H9 (cell line): Measurements from ENCODE around the gene PPP2R3B. TPM values are rescaled to one million over a fixed set of nuclear protein-coding genes. Genes with fewer than 3 reads are reported as not detected.

Source experiments
- DNase-seq: peaks from one replicate; pipeline ENCODE4 v3.0.0-alpha.2; 2017
- H2AFZ ChIP-seq: one replicate; pipeline ENCODE4 v1.6.1; 2013; ENCODE audit warnings: mild to moderate bottlenecking, low read length, control low read depth, moderate library complexity
- H2AK5ac ChIP-seq: 2 replicates; pipeline ENCODE4 v1.6.1; 2013; ENCODE audit warnings: low read length, control low read depth, mixed read lengths; ENCODE audit not compliant: insufficient read length
- H2BK120ac ChIP-seq: one replicate; pipeline ENCODE4 v1.6.1; 2013; ENCODE audit warnings: low read depth, mild to moderate bottlenecking, low read length, control low read depth, inconsistent platforms; ENCODE audit not compliant: poor library complexity, severe bottlenecking
- H2BK12ac ChIP-seq: 2 replicates; pipeline ENCODE4 v1.6.1; 2013; ENCODE audit warnings: low read length, control low read depth, mixed read lengths, low read depth; ENCODE audit not compliant: insufficient read length
- H2BK15ac ChIP-seq: 2 replicates; pipeline ENCODE4 v1.6.1; 2013; ENCODE audit warnings: low read depth, low read length, control low read depth
- H2BK20ac ChIP-seq: one replicate; pipeline ENCODE4 v1.6.1; 2013; ENCODE audit warnings: low read depth, mild to moderate bottlenecking, low read length, control low read depth, inconsistent platforms; ENCODE audit not compliant: poor library complexity, severe bottlenecking
- H2BK5ac ChIP-seq: 2 replicates; pipeline ENCODE4 v1.6.1; 2013; ENCODE audit warnings: low read length, control low read depth, mixed read lengths; ENCODE audit not compliant: insufficient read length
- H3K14ac ChIP-seq: 2 replicates; pipeline ENCODE4 v1.6.1; 2013; ENCODE audit warnings: low read length, control low read depth; ENCODE audit not compliant: insufficient read depth
- H3K18ac ChIP-seq: 2 replicates; pipeline ENCODE4 v1.6.1; 2013; ENCODE audit warnings: low read depth, mild to moderate bottlenecking, mixed read lengths, low read length, control low read depth; ENCODE audit not compliant: insufficient read length
- H3K23ac ChIP-seq: 2 replicates; pipeline ENCODE4 v1.6.1; 2013; ENCODE audit warnings: low read length, control low read depth, mixed read lengths, low read depth; ENCODE audit not compliant: insufficient read length
- H3K23me2 ChIP-seq: 2 replicates; pipeline ENCODE4 v1.6.1; 2013; ENCODE audit warnings: low read depth, mild to moderate bottlenecking, mixed read lengths, low read length, control low read depth; ENCODE audit not compliant: insufficient read length, poor library complexity, severe bottlenecking
- H3K27ac ChIP-seq: 2 replicates; pipeline ENCODE4 v1.5.1; 2013; ENCODE audit warnings: low read length, control low read depth, mixed read lengths, low read depth; ENCODE audit not compliant: insufficient read length
- H3K27me3 ChIP-seq: 2 replicates; pipeline ENCODE4 v1.6.1; 2013; ENCODE audit warnings: low read length, control low read depth, inconsistent platforms; ENCODE audit not compliant: insufficient read depth
- H3K4ac ChIP-seq: 2 replicates; pipeline ENCODE4 v1.6.1; 2013; ENCODE audit warnings: low read depth, mild to moderate bottlenecking, control low read depth, inconsistent platforms, low read length, moderate library complexity
- H3K4me1 ChIP-seq: 2 replicates; pipeline ENCODE4 v1.6.1; 2013; ENCODE audit warnings: low read length, control low read depth, inconsistent platforms; ENCODE audit not compliant: insufficient read depth
- H3K4me2 ChIP-seq: 2 replicates; pipeline ENCODE4 v1.6.1; 2013; ENCODE audit warnings: low read length, control low read depth, mixed read lengths; ENCODE audit not compliant: insufficient read length, insufficient read depth
- H3K56ac ChIP-seq: 2 replicates; pipeline ENCODE4 v1.6.1; 2013; ENCODE audit warnings: low read depth, mild to moderate bottlenecking, mixed read lengths, low read length, control low read depth; ENCODE audit not compliant: insufficient read length
- H3K79me1 ChIP-seq: 2 replicates; pipeline ENCODE4 v1.6.1; 2013; ENCODE audit warnings: low read depth, mild to moderate bottlenecking, moderate library complexity, low read length, control low read depth, inconsistent platforms; ENCODE audit not compliant: insufficient read depth, poor library complexity, severe bottlenecking
- H3K79me2 ChIP-seq: 2 replicates; pipeline ENCODE4 v1.6.1; 2013; ENCODE audit warnings: low read length, control low read depth, inconsistent platforms; ENCODE audit not compliant: insufficient read depth
- H3K9ac ChIP-seq: 2 replicates; pipeline ENCODE4 v1.6.1; 2013; ENCODE audit warnings: low read length, control low read depth, mixed read lengths; ENCODE audit not compliant: insufficient read length; ENCODE audit errors: extremely low read depth
- H3K9me3 ChIP-seq: one replicate; pipeline ENCODE4 v1.6.1; 2013; ENCODE audit warnings: low read depth, low read length, inconsistent platforms; ENCODE audit not compliant: control insufficient read depth
- H3T11ph ChIP-seq: one replicate; pipeline ENCODE4 v1.6.1; 2013; ENCODE audit warnings: mild to moderate bottlenecking, low read length, control low read depth, inconsistent platforms
- H4K20me1 ChIP-seq: one replicate; pipeline ENCODE4 v1.6.1; 2013; ENCODE audit not compliant: control insufficient read depth, insufficient read length, insufficient read depth
- H4K5ac ChIP-seq: 2 replicates; pipeline ENCODE4 v1.6.1; 2013; ENCODE audit warnings: low read depth, mild to moderate bottlenecking, mixed read lengths, low read length, control low read depth; ENCODE audit not compliant: insufficient read length
- H4K8ac ChIP-seq: replicated peaks from 2 replicates; pipeline ENCODE4 v1.6.1; 2013; ENCODE audit warnings: low read length, control low read depth, mixed read lengths, low read depth; ENCODE audit not compliant: insufficient read length
- H4K91ac ChIP-seq: 2 replicates; pipeline ENCODE4 v1.6.1; 2013; ENCODE audit warnings: low read depth, mild to moderate bottlenecking, moderate library complexity, mixed read lengths, low read length, control low read depth; ENCODE audit not compliant: insufficient read length
- H3K27ac Mint-ChIP-seq, 3 experiments: 2 replicates in 2 of 3; 3 replicates in 1 of 3; pipeline ENCODE4 v1.8.0; 2020 to 2021; ENCODE audit warnings: mixed read lengths in 3 of 3, mild to moderate bottlenecking in 1 of 3, moderate library complexity in 1 of 3
- H3K27me3 Mint-ChIP-seq: 2 replicates; pipeline ENCODE4 v1.8.0; 2021; ENCODE audit warnings: low read depth, mild to moderate bottlenecking, moderate library complexity, mixed read lengths
- H3K36me3 Mint-ChIP-seq, 3 experiments: 2 replicates in 2 of 3; 3 replicates in 1 of 3; pipeline ENCODE4 v1.8.0; 2020 to 2021; ENCODE audit warnings: low read depth in 3 of 3, mixed read lengths in 3 of 3; ENCODE audit not compliant: insufficient read depth in 1 of 3
- H3K4me1 Mint-ChIP-seq, 2 experiments: 2 replicates each; pipeline ENCODE4 v1.8.0; 2020; ENCODE audit warnings: mixed read lengths in 2 of 2
- H3K4me3 Mint-ChIP-seq, 2 experiments: 2 replicates in 1 of 2; 3 replicates in 1 of 2; pipeline ENCODE4 v1.8.0; 2020 to 2021; ENCODE audit warnings: mild to moderate bottlenecking in 2 of 2, mixed read lengths in 2 of 2, moderate library complexity in 1 of 2
- H3K9me3 Mint-ChIP-seq, 2 experiments: 2 replicates in 1 of 2; 3 replicates in 1 of 2; pipeline ENCODE4 v1.8.0; 2020; ENCODE audit warnings: mild to moderate bottlenecking in 2 of 2, mixed read lengths in 2 of 2, moderate library complexity in 1 of 2
- WGBS: extraction: QIAGEN DNeasy Blood & Tissue Kit; methylation state at CpG from one replicate; pipeline ENCODE4 v1.1.7; 2013; ENCODE audit warnings: missing lambda C conversion rate, low lambda C conversion rate, mixed read lengths; ENCODE audit not compliant: insufficient read length; ENCODE audit errors: extremely low coverage; 5-methylcytosine and 5-hydroxymethylcytosine counted together
- total RNA-seq: library from RNA; stranded (reverse); gene quantifications from 2 replicates; pipeline ENCODE4 v1.2.1, GENCODE V29; 2021
- TF ChIP-seq, protein P1 (sequence below): fragments of 200-600 bp; sonication (generic); conservative IDR thresholded peaks from 3 replicates; pipeline ENCODE4 v1.8.0; 2021; ENCODE audit warnings: antibody characterized with exemption, mild to moderate bottlenecking

Gene PPP2R3B
- total RNA-seq, 1 experiment from 2014 or later: 72.1 TPM

DNA sequence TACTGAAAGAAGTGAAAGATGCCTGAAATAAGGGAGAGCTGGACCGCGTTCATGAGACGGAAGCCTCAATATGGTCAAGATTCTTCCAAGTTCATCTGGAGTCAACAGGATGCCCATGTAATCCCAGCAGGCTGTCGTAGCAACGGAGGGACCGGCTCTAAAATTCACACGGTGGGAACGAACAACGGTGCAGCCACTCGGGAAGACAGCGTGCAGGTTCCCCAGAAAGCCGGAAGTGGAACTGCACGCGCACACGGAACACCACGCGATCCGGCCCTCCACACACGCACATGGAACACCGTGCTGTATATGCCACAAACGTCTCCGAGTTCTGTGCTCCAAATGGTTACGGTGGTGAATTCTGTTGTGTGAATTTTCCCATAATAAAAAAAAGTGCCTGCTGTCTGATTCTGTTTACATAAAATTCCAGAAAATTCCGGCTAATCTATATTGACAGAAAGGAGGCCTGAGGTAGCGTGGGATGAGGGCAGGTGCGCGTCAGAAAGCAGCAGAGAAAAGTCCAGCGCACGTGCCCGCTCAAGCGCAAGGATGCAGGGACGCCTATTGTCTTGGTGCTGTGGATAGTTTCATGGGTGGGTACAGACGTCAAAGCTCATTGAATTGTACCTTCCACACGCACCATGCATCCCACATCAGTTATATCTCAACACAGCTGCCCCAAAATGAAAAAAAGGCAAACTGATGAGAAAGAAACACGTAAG is 31.2 kb downstream of the PPP2R3B start:
- Histone ChIP-seq H3K79me2 (no peaks in the 10 kb centered on the region), H3K27ac (no peak overlapping the region)
- H3K27ac Mint-ChIP-seq: peak overlapping the region in 2 of 3 experiments; percentile 25 to 36; a peak in 4 of 7 replicates

More for the DNA sequence above, 31.2 kb downstream of the PPP2R3B start:
- H3K9me3 ChIP-seq: no peaks in the 10 kb centered on the region
- no peak overlapping the region for H3K14ac ChIP-seq
- no peak overlapping the region for H2BK12ac ChIP-seq
- no peak overlapping the region for H3K23ac ChIP-seq
- H3T11ph ChIP-seq: no peak overlapping the region
- H2AK5ac ChIP-seq: no peak overlapping the region
- no peak overlapping the region for H2BK120ac ChIP-seq
- TF ChIP-seq, protein P1, sequence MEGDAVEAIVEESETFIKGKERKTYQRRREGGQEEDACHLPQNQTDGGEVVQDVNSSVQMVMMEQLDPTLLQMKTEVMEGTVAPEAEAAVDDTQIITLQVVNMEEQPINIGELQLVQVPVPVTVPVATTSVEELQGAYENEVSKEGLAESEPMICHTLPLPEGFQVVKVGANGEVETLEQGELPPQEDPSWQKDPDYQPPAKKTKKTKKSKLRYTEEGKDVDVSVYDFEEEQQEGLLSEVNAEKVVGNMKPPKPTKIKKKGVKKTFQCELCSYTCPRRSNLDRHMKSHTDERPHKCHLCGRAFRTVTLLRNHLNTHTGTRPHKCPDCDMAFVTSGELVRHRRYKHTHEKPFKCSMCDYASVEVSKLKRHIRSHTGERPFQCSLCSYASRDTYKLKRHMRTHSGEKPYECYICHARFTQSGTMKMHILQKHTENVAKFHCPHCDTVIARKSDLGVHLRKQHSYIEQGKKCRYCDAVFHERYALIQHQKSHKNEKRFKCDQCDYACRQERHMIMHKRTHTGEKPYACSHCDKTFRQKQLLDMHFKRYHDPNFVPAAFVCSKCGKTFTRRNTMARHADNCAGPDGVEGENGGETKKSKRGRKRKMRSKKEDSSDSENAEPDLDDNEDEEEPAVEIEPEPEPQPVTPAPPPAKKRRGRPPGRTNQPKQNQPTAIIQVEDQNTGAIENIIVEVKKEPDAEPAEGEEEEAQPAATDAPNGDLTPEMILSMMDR: no peak
- no peaks in the 10 kb centered on the region for H3K4me1 ChIP-seq
- H4K8ac ChIP-seq: no peak overlapping the region
- no peaks in the 10 kb centered on the region for H3K27me3 ChIP-seq
- H3K9ac ChIP-seq: no peak overlapping the region
- no peak overlapping the region for H3K56ac ChIP-seq
- no peak overlapping the region for H2BK5ac ChIP-seq
- Mint-ChIP-seq H3K4me1 (no peaks in the 10 kb centered on the region), H3K4me3 (no peak overlapping the region), H3K36me3 (peaks cover 27 to 64% (median 53%) of the 10 kb centered on the region in 3 experiments; a peak in 6 of 7 replicates), H3K9me3 (no peaks in the 10 kb centered on the region), H3K27me3 (no peaks in the 10 kb centered on the region; the same call in 1 of the 2 replicates)
- no peak overlapping the region for H2BK15ac ChIP-seq
- no peak overlapping the region for H2AFZ ChIP-seq
- no peak overlapping the region for H3K18ac ChIP-seq
- H2BK20ac ChIP-seq: no peak overlapping the region
- no peak overlapping the region for H4K91ac ChIP-seq
- H4K5ac ChIP-seq: no peak overlapping the region
- H4K20me1 ChIP-seq: no peaks in the 10 kb centered on the region
- no peaks in the 10 kb centered on the region for H3K79me1 ChIP-seq
- no peak for DNase-seq
- no peaks in the 10 kb centered on the region for H3K23me2 ChIP-seq
- H3K4me2 ChIP-seq: no peak overlapping the region
- WGBS: no CpG with 5 or more reads among the region's 35 CpGs
- H3K4ac ChIP-seq: no peak overlapping the region
